Measurements from ENCODE around the gene ZBTB32. TPM values are rescaled to one million over a fixed set of nuclear protein-coding genes. Genes with fewer than 3 reads are reported as not detected.

The ZBTB32 gene
- total RNA-seq, 1 experiment from 2014 or later = 0.13 TPM

GRCh38 chr19:35673121-35673804 is 31.1 kb upstream of the ZBTB32 start:
- H3K4me1 Mint-ChIP-seq = peaks cover 4 to 6% of the 10 kb centered on the region in 2 experiments; a peak in 3 of 4 replicates
- no peak overlapping the region for H3K4ac ChIP-seq (ENCODE audit: low read depth, low read length)
- TF ChIP-seq, protein P1, sequence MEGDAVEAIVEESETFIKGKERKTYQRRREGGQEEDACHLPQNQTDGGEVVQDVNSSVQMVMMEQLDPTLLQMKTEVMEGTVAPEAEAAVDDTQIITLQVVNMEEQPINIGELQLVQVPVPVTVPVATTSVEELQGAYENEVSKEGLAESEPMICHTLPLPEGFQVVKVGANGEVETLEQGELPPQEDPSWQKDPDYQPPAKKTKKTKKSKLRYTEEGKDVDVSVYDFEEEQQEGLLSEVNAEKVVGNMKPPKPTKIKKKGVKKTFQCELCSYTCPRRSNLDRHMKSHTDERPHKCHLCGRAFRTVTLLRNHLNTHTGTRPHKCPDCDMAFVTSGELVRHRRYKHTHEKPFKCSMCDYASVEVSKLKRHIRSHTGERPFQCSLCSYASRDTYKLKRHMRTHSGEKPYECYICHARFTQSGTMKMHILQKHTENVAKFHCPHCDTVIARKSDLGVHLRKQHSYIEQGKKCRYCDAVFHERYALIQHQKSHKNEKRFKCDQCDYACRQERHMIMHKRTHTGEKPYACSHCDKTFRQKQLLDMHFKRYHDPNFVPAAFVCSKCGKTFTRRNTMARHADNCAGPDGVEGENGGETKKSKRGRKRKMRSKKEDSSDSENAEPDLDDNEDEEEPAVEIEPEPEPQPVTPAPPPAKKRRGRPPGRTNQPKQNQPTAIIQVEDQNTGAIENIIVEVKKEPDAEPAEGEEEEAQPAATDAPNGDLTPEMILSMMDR (conservative IDR thresholded peaks at IDR 0.05) = no peak
- no peaks in the 10 kb centered on the region; a peak in 1 of 7 replicates for H3K36me3 Mint-ChIP-seq (ENCODE audit: insufficient read depth in 1 of 3, low read depth in 3 of 3)
- no peaks in the 10 kb centered on the region for H3K9me3 Mint-ChIP-seq
- H3K23me2 ChIP-seq (ENCODE audit: insufficient read length, low read depth, low read length, poor library complexity, severe bottlenecking) = peaks cover 11% of the 10 kb centered on the region
- H3K4me3 Mint-ChIP-seq = peak overlapping the region; percentile 73 to 93
- no peaks in the 10 kb centered on the region for H4K20me1 ChIP-seq (ENCODE audit: control insufficient read depth, insufficient read depth, insufficient read length)
- H3K18ac ChIP-seq (ENCODE audit: insufficient read length, low read depth, low read length) = peak overlapping the region; percentile 81
- no peak overlapping the region for H2BK120ac ChIP-seq (ENCODE audit: low read depth, low read length, poor library complexity, severe bottlenecking)
- whole genome bisulfite sequencing (ENCODE audit: extremely low coverage, insufficient read length, low lambda C conversion rate) = no CpG with 5 or more reads among the region's 39 CpGs
- peak overlapping the region; percentile 59; the same call in 1 of the 2 replicates for H3K14ac ChIP-seq (ENCODE audit: insufficient read depth, low read length)
- no peaks in the 10 kb centered on the region for H3K9me3 ChIP-seq (ENCODE audit: control insufficient read depth, low read depth, low read length)
- H3K27ac Mint-ChIP-seq = no peak overlapping the region; a peak in 2 of 7 replicates
- no peak overlapping the region for H2BK5ac ChIP-seq (ENCODE audit: insufficient read length, low read length)
- H3K79me1 ChIP-seq (ENCODE audit: insufficient read depth, low read depth, low read length, poor library complexity, severe bottlenecking) = no peaks in the 10 kb centered on the region
- H2AFZ ChIP-seq (ENCODE audit: low read length) = no peak overlapping the region
- no peak overlapping the region for H2AK5ac ChIP-seq (ENCODE audit: insufficient read length, low read length)
- peaks cover 36% of the 10 kb centered on the region for H3K27me3 Mint-ChIP-seq (ENCODE audit: low read depth)
- peak overlapping the region; percentile 4 for H3K9ac ChIP-seq (ENCODE audit: extremely low read depth, insufficient read length, low read length)
- no peaks in the 10 kb centered on the region for H3K27me3 ChIP-seq (ENCODE audit: insufficient read depth, low read length)
- DNase-seq = peak; percentile 83
- peak overlapping the region; percentile 31 for H3K4me2 ChIP-seq (ENCODE audit: insufficient read depth, insufficient read length, low read length)
- H3K23ac ChIP-seq (ENCODE audit: insufficient read length, low read depth, low read length) = no peak overlapping the region
- no peak overlapping the region for H4K91ac ChIP-seq (ENCODE audit: insufficient read length, low read depth, low read length)
- H3K4me1 ChIP-seq (ENCODE audit: insufficient read depth, low read length) = no peaks in the 10 kb centered on the region
- no peak overlapping the region for H2BK12ac ChIP-seq (ENCODE audit: insufficient read length, low read depth, low read length)
- no peak overlapping the region for H2BK15ac ChIP-seq (ENCODE audit: low read depth, low read length)
- no peaks in the 10 kb centered on the region for H3K79me2 ChIP-seq (ENCODE audit: insufficient read depth, low read length)
- no peak overlapping the region for H2BK20ac ChIP-seq (ENCODE audit: low read depth, low read length, poor library complexity, severe bottlenecking)
- H3T11ph ChIP-seq (ENCODE audit: low read length) = no peak overlapping the region
- no peak overlapping the region for H3K27ac ChIP-seq (ENCODE audit: insufficient read length, low read depth, low read length)
- no peak overlapping the region for H3K56ac ChIP-seq (ENCODE audit: insufficient read length, low read depth, low read length)
- no peak overlapping the region for H4K5ac ChIP-seq (ENCODE audit: insufficient read length, low read depth, low read length)
- no peak overlapping the region for H4K8ac ChIP-seq (replicated peaks; ENCODE audit: insufficient read length, low read depth, low read length)

All from H9 (cell line).